WERI-Rb-1 (cell line): ENCODE data around the gene NEDD8.
"Not testable (repeated sequence)": the region's sequence is repeated elsewhere in the genome, so short reads cannot be mapped to it uniquely, and the experiment has no call there.

Experiments
- DNase-seq: peaks from one replicate; pipeline ENCODE4 v3.0.0-alpha.2; 2020
- H3K27ac ChIP-seq: fragments of 250-450 bp; sonication (Bioruptor Pico); 2 replicates; pipeline ENCODE4 v1.5.1; 2020; ENCODE audit warnings: mild to moderate bottlenecking, moderate library complexity
- H3K27me3 ChIP-seq: fragments of 250-450 bp; sonication (Bioruptor Pico); 2 replicates; pipeline ENCODE4 v1.5.1; 2021; ENCODE audit warnings: mild to moderate bottlenecking, low read depth, moderate library complexity; ENCODE audit not compliant: insufficient read depth, severe bottlenecking
- H3K36me3 ChIP-seq: fragments of 250-450 bp; sonication (Bioruptor Pico); 2 replicates; pipeline ENCODE4 v1.5.1; 2020; ENCODE audit warnings: mild to moderate bottlenecking, moderate library complexity
- H3K4me3 ChIP-seq: 2 replicates; pipeline ENCODE4 v1.5.1; 2011; ENCODE audit warnings: low read depth, mild to moderate bottlenecking, control low read depth, low read length
- H3K9me3 ChIP-seq: fragments of 250-450 bp; sonication (Bioruptor Pico); 2 replicates; pipeline ENCODE4 v1.5.1; 2021; ENCODE audit warnings: mild to moderate bottlenecking, moderate library complexity; ENCODE audit not compliant: severe bottlenecking
- TF ChIP-seq, protein P1 (sequence below): IDR thresholded peaks from 2 replicates; pipeline ENCODE4 v1.5.1; 2011; ENCODE audit warnings: low read depth, mild to moderate bottlenecking, control low read depth, inconsistent platforms, low read length

Gene NEDD8

DNA sequence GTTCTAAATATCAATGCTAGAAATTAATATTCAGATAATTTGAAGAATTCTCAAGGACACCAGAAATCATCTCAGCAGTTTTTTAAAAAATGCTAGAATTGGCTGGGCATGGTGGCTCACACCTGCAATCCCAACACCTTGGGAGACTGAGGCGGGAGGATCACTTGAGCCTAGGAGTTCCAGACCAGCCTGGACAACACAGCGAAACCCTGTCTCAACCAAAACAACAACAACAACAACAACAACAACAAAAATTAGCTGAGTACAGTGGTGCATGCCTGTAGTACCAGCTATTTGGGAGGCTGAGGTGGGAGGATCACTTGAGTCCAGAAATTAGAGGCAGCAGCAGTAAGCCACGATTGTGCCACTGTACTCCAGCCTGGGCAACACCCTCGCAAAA, 13.1 kb downstream of the NEDD8 start:
- Histone ChIP-seq H3K4me3 (no peak overlapping the region), H3K27ac (no peak overlapping the region), H3K36me3 (no peaks in the 10 kb centered on the region; the same call in 1 of the 2 replicates), H3K9me3 (no peaks in the 10 kb centered on the region), H3K27me3 (no peaks in the 10 kb centered on the region)
- TF ChIP-seq, protein P1, sequence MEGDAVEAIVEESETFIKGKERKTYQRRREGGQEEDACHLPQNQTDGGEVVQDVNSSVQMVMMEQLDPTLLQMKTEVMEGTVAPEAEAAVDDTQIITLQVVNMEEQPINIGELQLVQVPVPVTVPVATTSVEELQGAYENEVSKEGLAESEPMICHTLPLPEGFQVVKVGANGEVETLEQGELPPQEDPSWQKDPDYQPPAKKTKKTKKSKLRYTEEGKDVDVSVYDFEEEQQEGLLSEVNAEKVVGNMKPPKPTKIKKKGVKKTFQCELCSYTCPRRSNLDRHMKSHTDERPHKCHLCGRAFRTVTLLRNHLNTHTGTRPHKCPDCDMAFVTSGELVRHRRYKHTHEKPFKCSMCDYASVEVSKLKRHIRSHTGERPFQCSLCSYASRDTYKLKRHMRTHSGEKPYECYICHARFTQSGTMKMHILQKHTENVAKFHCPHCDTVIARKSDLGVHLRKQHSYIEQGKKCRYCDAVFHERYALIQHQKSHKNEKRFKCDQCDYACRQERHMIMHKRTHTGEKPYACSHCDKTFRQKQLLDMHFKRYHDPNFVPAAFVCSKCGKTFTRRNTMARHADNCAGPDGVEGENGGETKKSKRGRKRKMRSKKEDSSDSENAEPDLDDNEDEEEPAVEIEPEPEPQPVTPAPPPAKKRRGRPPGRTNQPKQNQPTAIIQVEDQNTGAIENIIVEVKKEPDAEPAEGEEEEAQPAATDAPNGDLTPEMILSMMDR, result no peak
- DNase-seq, result no peak

DNA sequence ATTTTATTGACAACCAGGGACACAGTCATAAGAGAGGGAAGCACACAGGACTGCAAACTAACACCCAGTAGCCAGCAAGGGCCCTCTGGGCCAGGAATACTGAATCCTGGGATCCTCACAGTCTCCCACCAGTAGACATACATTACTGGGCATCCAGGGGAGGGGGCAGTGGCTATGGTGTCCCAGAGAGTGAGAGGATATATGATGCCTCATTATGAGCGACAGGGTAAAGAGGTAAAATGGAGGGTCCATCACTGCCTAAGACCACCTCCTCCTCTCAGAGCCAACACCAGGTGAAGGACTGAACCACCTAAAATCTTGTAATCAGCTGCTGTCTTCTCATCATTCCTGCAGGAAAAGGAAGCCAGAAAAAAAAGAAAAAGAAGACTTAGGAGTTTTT, 15.3 kb downstream of the NEDD8 start:
- DNase-seq, H3K9me3 ChIP-seq, H3K36me3 ChIP-seq, H3K27ac ChIP-seq, H3K4me3 ChIP-seq, H3K27me3 ChIP-seq: not testable (repeated sequence)

DNA sequence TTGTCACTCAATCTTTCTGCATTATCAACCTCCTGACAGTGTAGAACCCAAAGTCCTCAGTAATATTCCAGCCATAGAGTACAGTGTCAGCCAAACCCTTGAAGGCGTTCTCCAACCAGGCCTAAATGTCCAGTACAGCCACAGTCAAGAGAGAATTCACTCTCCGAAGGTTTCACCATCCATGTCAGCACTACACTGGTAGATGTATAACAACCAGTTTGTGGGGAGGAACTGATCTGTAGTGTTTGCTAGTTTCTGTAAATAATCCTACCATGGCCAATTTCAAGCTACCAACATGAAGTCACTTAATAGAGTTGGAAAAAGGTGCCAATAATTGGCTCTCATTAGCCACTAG, 15.8 kb downstream of the NEDD8 start:
- Histone ChIP-seq H3K9me3 (no peaks in the 10 kb centered on the region), H3K4me3 (no peak overlapping the region), H3K27ac (no peak overlapping the region), H3K36me3 (no peaks in the 10 kb centered on the region; the same call in 1 of the 2 replicates), H3K27me3 (no peaks in the 10 kb centered on the region)
- DNase-seq, result no peak
- TF ChIP-seq, protein P1, result no peak

DNA sequence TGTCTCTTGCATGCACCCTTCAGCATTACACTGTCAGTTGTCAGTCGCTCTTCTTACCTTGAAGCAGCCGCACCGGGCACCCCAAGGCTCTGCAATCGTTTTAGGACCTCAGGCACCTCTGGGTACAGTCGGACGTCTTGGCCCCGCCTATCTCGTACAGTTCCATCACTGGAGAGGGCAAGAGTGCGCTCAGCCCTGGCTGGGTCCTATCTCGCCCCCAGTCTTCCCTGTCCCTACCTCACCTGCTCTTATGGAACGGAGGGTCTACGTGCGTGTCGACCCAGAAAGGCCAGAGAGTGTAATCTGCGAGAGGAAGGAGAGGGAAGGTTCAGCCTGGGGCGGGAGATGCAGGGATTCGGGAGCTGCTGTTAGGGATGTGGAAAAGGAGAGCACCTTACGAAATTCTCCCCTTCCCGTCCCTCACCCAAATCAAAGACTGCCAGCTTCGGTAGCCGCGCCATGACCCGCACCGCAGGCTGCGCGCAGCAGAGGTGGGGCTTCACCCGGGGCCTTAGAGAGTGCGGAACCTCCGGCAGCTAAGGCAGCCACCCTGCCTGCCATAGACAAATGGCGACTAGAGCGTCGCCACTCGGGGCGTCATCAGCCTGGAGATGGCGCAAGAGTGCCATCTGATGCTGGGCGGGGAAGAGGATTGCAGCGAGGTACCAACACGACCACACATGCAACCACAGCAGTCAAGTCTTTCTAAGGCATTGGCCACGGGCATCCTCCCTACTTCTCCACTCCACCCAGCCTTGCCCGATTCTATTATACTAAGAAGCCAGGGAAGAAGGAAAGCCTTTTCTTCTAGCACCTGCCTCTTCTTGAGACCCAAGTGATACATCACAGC, 16.4 kb downstream of the NEDD8 start, which contains the start of gene MDP1:
Gene MDP1 (minus strand): TSS at position 572 of the 850 bp plus-strand sequence. CDS start 111 bp downstream, at position 461.
- H3K27me3 ChIP-seq, result no peaks in the 10 kb centered on the region
- peak within 1 kb of the TSS; percentile 81 for H3K27ac ChIP-seq
- H3K36me3 ChIP-seq, result peaks cover 2% of the 10 kb centered on the region; the same call in 1 of the 2 replicates
- DNase-seq, result peak; percentile 85
- H3K4me3 ChIP-seq, result peak within 1 kb of the TSS; percentile 91
- H3K9me3 ChIP-seq, result no peaks in the 10 kb centered on the region
- TF ChIP-seq, protein P1, result peak; percentile 89

DNA sequence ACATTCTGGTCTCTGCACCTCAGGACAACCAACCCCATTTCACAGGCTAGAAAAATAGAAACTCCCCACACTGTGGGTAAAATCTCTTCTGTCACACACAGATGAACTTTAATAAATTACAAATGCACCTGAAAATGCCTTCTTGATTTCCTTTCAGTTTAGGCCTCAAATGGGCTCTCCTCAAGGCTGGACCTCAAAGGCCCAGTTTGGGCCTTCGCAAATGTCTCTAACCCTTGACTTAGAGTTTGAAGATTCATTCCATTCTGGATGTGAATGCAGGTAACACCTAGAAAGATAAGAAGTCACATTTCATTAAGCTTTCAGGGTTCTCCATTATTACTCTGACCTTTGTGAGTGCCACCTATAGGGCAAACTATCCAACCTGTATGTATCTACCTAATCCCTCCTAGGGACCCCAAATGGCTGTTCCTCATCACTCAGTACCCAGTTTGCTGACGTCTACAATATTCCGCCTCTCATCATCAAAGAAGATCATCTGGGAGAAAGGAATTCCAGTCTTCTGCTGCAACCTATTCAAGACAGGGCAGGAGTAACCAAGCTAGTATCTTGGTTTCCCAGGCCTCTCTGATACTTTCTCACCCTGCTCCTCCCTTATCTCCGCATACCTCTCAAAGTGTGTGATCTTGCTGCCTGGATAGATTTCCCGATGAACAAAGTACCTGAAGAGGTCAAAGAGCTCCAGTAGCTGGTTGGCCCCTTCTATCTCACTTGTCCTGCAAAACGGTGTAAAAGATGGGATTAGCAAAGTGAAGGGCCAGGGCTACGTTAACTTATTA, 18.1 kb downstream of the NEDD8 start:
- no peaks in the 10 kb centered on the region for H3K9me3 ChIP-seq
- H3K36me3 ChIP-seq, result peaks cover 18% of the 10 kb centered on the region
- no peak for DNase-seq
- H3K27me3 ChIP-seq, result no peaks in the 10 kb centered on the region
- peak overlapping the region; percentile 83 for H3K4me3 ChIP-seq
- peak overlapping the region; percentile 92 for H3K27ac ChIP-seq
- TF ChIP-seq, protein P1, result no peak
